Smooth muscle cell (in vitro differentiated cells): ENCODE results near the gene IL15RA. TPM values are rescaled to one million over a fixed set of nuclear protein-coding genes. Genes with fewer than 3 reads are reported as not detected.
"Not testable (repeated sequence)": the region's sequence is repeated elsewhere in the genome, so short reads cannot be mapped to it uniquely, and the experiment has no call there.

Experiments used
- DNase-seq: peaks from one replicate; lab custom pipeline; 2025; ENCODE audit not compliant: unreplicated experiment; lab: John Stamatoyannopoulos, UW
- H2AFZ ChIP-seq: fragments of 200-600 bp; sonication (generic); 2 replicates; pipeline ENCODE4 v1.6.0; 2016; ENCODE audit warnings: antibody characterized with exemption, low read depth, mild to moderate bottlenecking
- H3F3A ChIP-seq: fragments of 200-600 bp; sonication (generic); 2 replicates; pipeline ENCODE4 v1.6.0; 2017; ENCODE audit warnings: antibody characterized with exemption, low read depth
- H3K27ac ChIP-seq: fragments of 200-600 bp; sonication (generic); 2 replicates; pipeline ENCODE4 v1.5.1; 2016; ENCODE audit warnings: low read depth, mild to moderate bottlenecking
- H3K27me3 ChIP-seq: fragments of 200-600 bp; sonication (generic); 2 replicates; pipeline ENCODE4 v1.6.1; 2016; ENCODE audit warnings: low read depth, mild to moderate bottlenecking
- H3K36me3 ChIP-seq: fragments of 200-600 bp; sonication (generic); 2 replicates; pipeline ENCODE4 v1.5.1; 2016; ENCODE audit warnings: low read depth
- H3K4me1 ChIP-seq: fragments of 200-600 bp; sonication (generic); 2 replicates; pipeline ENCODE4 v1.5.1; 2016; ENCODE audit warnings: low read depth
- H3K4me2 ChIP-seq: fragments of 200-600 bp; sonication (generic); 2 replicates; pipeline ENCODE4 v1.6.0; 2016; ENCODE audit warnings: mild to moderate bottlenecking
- H3K4me3 ChIP-seq: fragments of 200-600 bp; sonication (generic); 2 replicates; pipeline ENCODE4 v1.5.1; 2016; ENCODE audit warnings: mild to moderate bottlenecking
- H3K79me2 ChIP-seq: fragments of 200-600 bp; sonication (generic); 2 replicates; pipeline ENCODE4 v1.6.0; 2016; ENCODE audit warnings: low read depth, mild to moderate bottlenecking
- H3K9ac ChIP-seq: fragments of 200-600 bp; sonication (generic); 2 replicates; pipeline ENCODE4 v1.6.0; 2016; ENCODE audit warnings: low read depth
- H3K9me3 ChIP-seq: fragments of 200-600 bp; sonication (generic); replicated peaks from 2 replicates; pipeline ENCODE4 v1.5.1; 2016; ENCODE audit warnings: low read depth
- H4K20me1 ChIP-seq: fragments of 200-600 bp; sonication (generic); 2 replicates; pipeline ENCODE4 v1.6.0; 2016; ENCODE audit warnings: low read depth
- CTCF ChIP-seq: fragments of 200-600 bp; sonication (generic); IDR thresholded peaks from 2 replicates; pipeline ENCODE4 v1.5.1; 2017; ENCODE audit warnings: borderline replicate concordance, mild to moderate bottlenecking, antibody characterized with exemption; ENCODE audit not compliant: insufficient read depth, poor library complexity, severe bottlenecking
- WGBS: methylation state at CpG from one replicate; pipeline ENCODE4 v1.1.7; 2016; ENCODE audit warnings: low lambda C conversion rate; 5-methylcytosine and 5-hydroxymethylcytosine counted together
- polyA plus RNA-seq: library from polyadenylated mRNA; unstranded; fragments of >200 nt; fragmentation: Nextera tagmentation; extraction: Ambion mirVana; gene quantifications from 2 replicates; pipeline ENCODE4 v1.2.1, GENCODE V29; 2016
- total RNA-seq: library from RNA; depleted of rRNA; stranded (reverse); fragments of >200 nt; gene quantifications from 2 replicates; pipeline ENCODE4 v1.2.3, GENCODE V29; 2014

Gene IL15RA
- total and polyA plus RNA-seq, 2 experiments from 2014 or later, result 0.23 to 0.54 TPM

GRCh38 chr10:6006991-6007390, 29.6 kb upstream of the IL15RA start:
- no peak for TF ChIP-seq CTCF
- Histone ChIP-seq H2AFZ (no peak overlapping the region), H3F3A (no peaks in the 10 kb centered on the region), H3K27ac (no peak overlapping the region), H3K36me3 (no peaks in the 10 kb centered on the region), H3K4me3 (no peak overlapping the region), H3K27me3 (peaks cover 6% of the 10 kb centered on the region), H4K20me1 (no peaks in the 10 kb centered on the region), H3K4me2 (no peak overlapping the region), H3K79me2 (no peaks in the 10 kb centered on the region), H3K9me3 (no peaks in the 10 kb centered on the region), H3K9ac (no peak overlapping the region), H3K4me1 (no peaks in the 10 kb centered on the region)
- 57% methylated on average over 1 of the region's 1 CpG for WGBS
- DNase-seq, result no peak

GRCh38 chr10:6006546-6006945, 29.2 kb upstream of the IL15RA start:
- Histone ChIP-seq H3K79me2 (no peaks in the 10 kb centered on the region), H3K4me2 (no peak overlapping the region), H3K27me3 (peaks cover 6% of the 10 kb centered on the region), H3K4me1 (no peaks in the 10 kb centered on the region), H3K27ac (no peak overlapping the region), H3F3A (no peaks in the 10 kb centered on the region), H3K9me3 (no peaks in the 10 kb centered on the region), H3K4me3 (no peak overlapping the region), H3K36me3 (no peaks in the 10 kb centered on the region), H2AFZ (no peak overlapping the region), H4K20me1 (no peaks in the 10 kb centered on the region), H3K9ac (no peak overlapping the region)
- no peak for TF ChIP-seq CTCF
- WGBS, result 64% methylated on average over 3 of the region's 3 CpGs
- DNase-seq, result no peak

- Histone ChIP-seq H3K9ac (no peak overlapping the region), H3K27me3 (peaks cover 6% of the 10 kb centered on the region), H2AFZ (no peak overlapping the region), H3K9me3 (no peaks in the 10 kb centered on the region), H4K20me1 (no peaks in the 10 kb centered on the region), H3K4me2 (no peak overlapping the region), H3K4me1 (no peaks in the 10 kb centered on the region), H3K4me3 (no peak overlapping the region), H3F3A (no peaks in the 10 kb centered on the region), H3K36me3 (no peaks in the 10 kb centered on the region), H3K79me2 (no peaks in the 10 kb centered on the region), H3K27ac (no peak overlapping the region)
- 91% methylated on average over 8 of the region's 8 CpGs for WGBS
- TF ChIP-seq CTCF, result no peak
- no peak for DNase-seq
Measured at GRCh38 chr10:6005856-6006395, 28.6 kb upstream of the IL15RA start.

- 81% methylated on average over 6 of the region's 6 CpGs for WGBS
- H3F3A ChIP-seq, H3K27ac ChIP-seq, DNase-seq, H3K4me2 ChIP-seq, H3K4me1 ChIP-seq, H3K27me3 ChIP-seq, H3K79me2 ChIP-seq, H2AFZ ChIP-seq, H3K36me3 ChIP-seq, H3K9ac ChIP-seq, H4K20me1 ChIP-seq, H3K4me3 ChIP-seq, H3K9me3 ChIP-seq: not testable (repeated sequence)
Measured at GRCh38 chr10:6005161-6005804, 27.9 kb upstream of the IL15RA start.
